ENCODE measurements around the gene PLCE1. TPM values are rescaled to one million over a fixed set of nuclear protein-coding genes. Genes with fewer than 3 reads are reported as not detected.

The PLCE1 gene
- total and polyA plus RNA-seq, 2 donors (not counting 3 experiments of a cell fraction or from before 2014, with no cell fraction given): 0.01 to 0.04 TPM

GRCh38 chr10:93995598-93996271 lies 2.0 kb downstream of the PLCE1 start:
- dilution Hi-C loops (cut with MboI; ENCODE audit: extremely low pct_ligation_motif_present, low sequenced_read_pairs): no loop called here
- FAIRE-seq: no peak
- POLR2A ChIA-PET: no interaction called here

More at GRCh38 chr10:93995598-93996271, 2.0 kb downstream of the PLCE1 start:
- H3K36me3 ChIP-seq (ENCODE audit: control insufficient read depth in 2 of 2, extremely low read depth in 1 of 2, insufficient read depth in 2 of 2, low read length in 2 of 2): no peaks in the 10 kb centered on the region
- no peak overlapping the region for H3K9ac ChIP-seq (replicated peaks; ENCODE audit: extremely low read depth, insufficient read depth, low read length)
- H3K27ac ChIP-seq (ENCODE audit: insufficient read depth, low read depth, low read length): no peak overlapping the region
- H4K20me1 ChIP-seq (replicated peaks; ENCODE audit: control insufficient read depth, extremely low read depth, insufficient read depth, low read length): no peaks in the 10 kb centered on the region
- intact Hi-C loops (cut with micrococcal nuclease): no loop called here
- H3K9me1 ChIP-seq (replicated peaks; ENCODE audit: control insufficient read depth, extremely low read depth, insufficient read depth, low read length): no peaks in the 10 kb centered on the region
- no peak overlapping the region for H3K4me2 ChIP-seq (ENCODE audit: insufficient read depth, low read length)
- no peak for TF ChIP-seq POLR2AphosphoS5 (IDR thresholded peaks at IDR 0.05; ENCODE audit: insufficient read depth, low read depth, low read length)
- TF ChIP-seq JUN (IDR thresholded peaks at IDR 0.05; ENCODE audit: borderline replicate concordance, insufficient read depth, insufficient read length, low read depth): no peak
- TF ChIP-seq EZH2 (IDR thresholded peaks at IDR 0.05; ENCODE audit: borderline replicate concordance, low read depth, low read length, severe bottlenecking): no peak
- no peak for TF ChIP-seq FOS (IDR thresholded peaks at IDR 0.05; ENCODE audit: borderline replicate concordance, insufficient read depth, low read length)
- no peak for TF ChIP-seq CTCF (IDR thresholded peaks at IDR 0.05; ENCODE audit: extremely low read depth in 1 of 2, insufficient read depth in 1 of 2, low read depth in 1 of 2, low read length in 2 of 2)
- TF ChIP-seq GATA2 (IDR thresholded peaks at IDR 0.05; ENCODE audit: insufficient read depth, insufficient read length, low read depth, low read length): no peak
- TF ChIP-seq MAX (IDR thresholded peaks at IDR 0.05; ENCODE audit: insufficient read depth, insufficient read length): no peak
- TF ChIP-seq POLR2A (IDR thresholded peaks at IDR 0.05; ENCODE audit: low read depth, low read length): no peak
- no peak for TF ChIP-seq MYC (IDR thresholded peaks at IDR 0.05; ENCODE audit: low read depth, low read length)
- no peak overlapping the region for H2AFZ ChIP-seq (ENCODE audit: low read depth, low read length)
- no peaks in the 10 kb centered on the region for H3K9me3 ChIP-seq (replicated peaks; ENCODE audit: control insufficient read depth, insufficient read depth, low read length)
- BruUV-seq (replicated peaks): no TSS peak
- peaks cover 4% of the 10 kb centered on the region for H3K4me1 ChIP-seq (ENCODE audit: control insufficient read depth, extremely low read depth, insufficient read depth, low read length)
- DNase-seq (ENCODE audit: low read depth, low spot score): no peak
- no peaks in the 10 kb centered on the region for H3K79me2 ChIP-seq (ENCODE audit: control insufficient read depth, insufficient read depth, low read length)
- CTCF ChIA-PET: no interaction called here
- peaks cover 21 to 37% of the 10 kb centered on the region in 2 experiments for H3K27me3 ChIP-seq (ENCODE audit: control insufficient read depth in 2 of 2, insufficient read depth in 2 of 2, low read length in 2 of 2)
- no peak overlapping the region for H3K4me3 ChIP-seq (replicated peaks in 1 of 3; ENCODE audit: insufficient read depth in 1 of 3, low read depth in 1 of 3, low read length in 3 of 3)

Measured in endothelial cell of umbilical vein (primary cell).